ENCODE results near the gene CRAMP1.

DNA sequence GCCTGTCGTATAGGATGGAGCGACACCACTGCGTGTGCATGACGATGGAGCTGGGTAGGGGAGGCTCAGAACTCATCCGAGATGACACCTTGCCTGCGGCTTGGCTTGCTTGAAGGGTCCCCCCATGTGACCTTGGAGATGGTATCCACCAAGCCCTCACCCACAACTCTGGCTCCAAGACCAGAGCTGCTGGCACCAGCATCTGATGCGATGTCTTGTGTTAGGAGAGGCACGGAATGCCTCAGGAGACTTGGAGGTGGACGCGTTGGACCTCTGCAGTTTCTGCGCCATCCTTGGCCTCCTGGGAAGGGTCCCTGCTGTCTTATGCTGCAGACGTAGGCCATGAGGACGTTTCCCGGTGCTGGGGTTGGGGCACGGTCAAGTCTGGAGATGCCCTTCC is 7.8 kb downstream of the CRAMP1 start:
- TF ChIP-seq, protein P1, sequence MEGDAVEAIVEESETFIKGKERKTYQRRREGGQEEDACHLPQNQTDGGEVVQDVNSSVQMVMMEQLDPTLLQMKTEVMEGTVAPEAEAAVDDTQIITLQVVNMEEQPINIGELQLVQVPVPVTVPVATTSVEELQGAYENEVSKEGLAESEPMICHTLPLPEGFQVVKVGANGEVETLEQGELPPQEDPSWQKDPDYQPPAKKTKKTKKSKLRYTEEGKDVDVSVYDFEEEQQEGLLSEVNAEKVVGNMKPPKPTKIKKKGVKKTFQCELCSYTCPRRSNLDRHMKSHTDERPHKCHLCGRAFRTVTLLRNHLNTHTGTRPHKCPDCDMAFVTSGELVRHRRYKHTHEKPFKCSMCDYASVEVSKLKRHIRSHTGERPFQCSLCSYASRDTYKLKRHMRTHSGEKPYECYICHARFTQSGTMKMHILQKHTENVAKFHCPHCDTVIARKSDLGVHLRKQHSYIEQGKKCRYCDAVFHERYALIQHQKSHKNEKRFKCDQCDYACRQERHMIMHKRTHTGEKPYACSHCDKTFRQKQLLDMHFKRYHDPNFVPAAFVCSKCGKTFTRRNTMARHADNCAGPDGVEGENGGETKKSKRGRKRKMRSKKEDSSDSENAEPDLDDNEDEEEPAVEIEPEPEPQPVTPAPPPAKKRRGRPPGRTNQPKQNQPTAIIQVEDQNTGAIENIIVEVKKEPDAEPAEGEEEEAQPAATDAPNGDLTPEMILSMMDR (IDR thresholded peaks at IDR 0.05), result no peak
- no peak for TF ChIP-seq POLR2A (IDR thresholded peaks at IDR 0.05)

All from adrenal gland (tissue), 5 donors.